ENCODE data around the gene FAM78B. TPM values are rescaled to one million over a fixed set of nuclear protein-coding genes. Genes with fewer than 3 reads are reported as not detected.
A peak's percentile ranks its signal among the peaks of the same experiment; 100 is the strongest.

Gene FAM78B, protein sequence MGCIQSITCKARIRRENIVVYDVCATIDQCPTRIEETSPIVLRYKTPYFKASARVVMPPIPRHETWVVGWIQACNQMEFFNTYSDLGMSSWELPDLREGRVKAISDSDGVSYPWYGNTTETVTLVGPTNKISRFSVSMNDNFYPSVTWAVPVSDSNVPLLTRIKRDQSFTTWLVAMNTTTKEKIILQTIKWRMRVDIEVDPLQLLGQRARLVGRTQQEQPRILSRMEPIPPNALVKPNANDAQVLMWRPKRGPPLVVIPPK
- not detected in 2 replicates for total RNA-seq

- H3K4me3 ChIP-seq (ENCODE audit: low read depth, low read length), result peak within 1 kb of the TSS; percentile 57
- DNase-seq (ENCODE audit: low read depth), result peak; percentile 31
- TF ChIP-seq, protein P1, sequence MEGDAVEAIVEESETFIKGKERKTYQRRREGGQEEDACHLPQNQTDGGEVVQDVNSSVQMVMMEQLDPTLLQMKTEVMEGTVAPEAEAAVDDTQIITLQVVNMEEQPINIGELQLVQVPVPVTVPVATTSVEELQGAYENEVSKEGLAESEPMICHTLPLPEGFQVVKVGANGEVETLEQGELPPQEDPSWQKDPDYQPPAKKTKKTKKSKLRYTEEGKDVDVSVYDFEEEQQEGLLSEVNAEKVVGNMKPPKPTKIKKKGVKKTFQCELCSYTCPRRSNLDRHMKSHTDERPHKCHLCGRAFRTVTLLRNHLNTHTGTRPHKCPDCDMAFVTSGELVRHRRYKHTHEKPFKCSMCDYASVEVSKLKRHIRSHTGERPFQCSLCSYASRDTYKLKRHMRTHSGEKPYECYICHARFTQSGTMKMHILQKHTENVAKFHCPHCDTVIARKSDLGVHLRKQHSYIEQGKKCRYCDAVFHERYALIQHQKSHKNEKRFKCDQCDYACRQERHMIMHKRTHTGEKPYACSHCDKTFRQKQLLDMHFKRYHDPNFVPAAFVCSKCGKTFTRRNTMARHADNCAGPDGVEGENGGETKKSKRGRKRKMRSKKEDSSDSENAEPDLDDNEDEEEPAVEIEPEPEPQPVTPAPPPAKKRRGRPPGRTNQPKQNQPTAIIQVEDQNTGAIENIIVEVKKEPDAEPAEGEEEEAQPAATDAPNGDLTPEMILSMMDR (IDR thresholded peaks at IDR 0.05; ENCODE audit: insufficient read depth, low read depth, low read length), result no peak
Observed at GRCh38 chr1:166166698-166167571, at the start of gene FAM78B. Gene FAM78B (minus strand): TSS chr1:166167001. CDS start chr1:166166248, 753 bp downstream.

DNA sequence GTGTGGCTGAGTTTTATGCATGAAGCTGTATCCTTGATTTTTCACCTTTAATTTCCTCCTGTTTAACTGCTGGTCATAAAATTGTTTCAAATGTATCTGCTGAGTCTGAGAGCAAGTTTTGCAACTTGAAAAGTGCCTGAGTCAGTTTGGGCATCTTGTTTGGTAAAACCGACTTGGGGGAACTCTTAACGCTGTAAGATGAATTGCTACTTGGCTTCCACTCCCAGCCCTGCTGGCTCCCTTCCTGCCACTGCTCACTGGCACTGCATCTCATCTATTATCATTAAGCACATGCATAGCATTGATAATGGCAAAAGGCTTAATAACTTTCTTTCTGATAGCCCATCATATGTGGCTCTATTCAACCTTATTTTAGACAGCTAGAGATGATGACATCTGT is 35.7 kb upstream of the FAM78B start:
- TF ChIP-seq, protein P1 (IDR thresholded peaks at IDR 0.05; ENCODE audit: insufficient read depth, low read depth, low read length), result no peak
- no peak overlapping the region for H3K4me3 ChIP-seq (ENCODE audit: low read depth, low read length)
- DNase-seq (ENCODE audit: low read depth), result no peak

DNA sequence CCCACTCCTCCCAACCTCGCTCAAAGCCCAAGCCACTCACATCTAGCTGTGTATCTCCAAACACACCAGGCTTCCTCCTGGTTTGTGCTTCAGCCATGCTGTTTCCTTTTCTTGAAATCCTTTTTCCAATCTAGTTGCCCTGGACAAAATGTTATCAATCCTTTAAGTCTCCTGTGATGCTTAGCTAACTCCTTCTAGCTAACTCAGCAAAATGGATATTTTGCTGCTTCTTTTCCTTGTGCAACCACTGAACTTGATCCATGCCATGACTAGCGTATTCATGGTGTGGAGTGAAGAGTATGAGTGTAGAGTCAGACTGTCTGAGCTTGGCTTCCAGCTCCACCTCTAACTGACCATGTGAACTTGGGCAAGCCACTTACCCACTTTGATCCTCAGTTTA is 33.9 kb upstream of the FAM78B start:
- no peak overlapping the region for H3K4me3 ChIP-seq (ENCODE audit: low read depth, low read length)
- TF ChIP-seq, protein P1 (IDR thresholded peaks at IDR 0.05; ENCODE audit: insufficient read depth, low read depth, low read length), result no peak
- DNase-seq (ENCODE audit: low read depth), result no peak

- DNase-seq (ENCODE audit: low read depth), result no peak
- no peak overlapping the region for H3K4me3 ChIP-seq (ENCODE audit: low read depth, low read length)
- TF ChIP-seq, protein P1 (IDR thresholded peaks at IDR 0.05; ENCODE audit: insufficient read depth, low read depth, low read length), result no peak
Observed at GRCh38 chr1:166197597-166197996, 30.8 kb upstream of the FAM78B start.

DNA sequence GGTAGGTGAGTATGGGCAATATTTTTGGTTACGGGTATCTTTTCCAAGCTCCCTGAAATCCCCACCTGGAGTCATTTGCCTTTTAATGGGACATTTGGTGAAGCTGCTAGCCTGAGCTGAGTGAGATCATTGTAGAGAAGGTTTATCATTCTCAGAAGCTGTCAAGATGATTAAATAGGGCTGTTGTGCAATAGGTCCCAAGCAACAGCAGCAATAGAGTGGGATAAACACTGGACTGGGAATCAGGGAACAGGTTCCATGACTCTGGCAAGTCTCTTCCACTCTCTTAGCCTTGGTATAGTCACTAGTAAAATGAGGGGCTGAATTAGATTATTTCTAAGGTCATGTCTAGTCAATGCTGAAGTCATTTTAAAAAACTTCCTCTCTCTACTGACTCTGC is 30.3 kb upstream of the FAM78B start:
- DNase-seq (ENCODE audit: low read depth), result no peak
- TF ChIP-seq, protein P1 (IDR thresholded peaks at IDR 0.05; ENCODE audit: insufficient read depth, low read depth, low read length), result no peak
- H3K4me3 ChIP-seq (ENCODE audit: low read depth, low read length), result no peak overlapping the region

DNA sequence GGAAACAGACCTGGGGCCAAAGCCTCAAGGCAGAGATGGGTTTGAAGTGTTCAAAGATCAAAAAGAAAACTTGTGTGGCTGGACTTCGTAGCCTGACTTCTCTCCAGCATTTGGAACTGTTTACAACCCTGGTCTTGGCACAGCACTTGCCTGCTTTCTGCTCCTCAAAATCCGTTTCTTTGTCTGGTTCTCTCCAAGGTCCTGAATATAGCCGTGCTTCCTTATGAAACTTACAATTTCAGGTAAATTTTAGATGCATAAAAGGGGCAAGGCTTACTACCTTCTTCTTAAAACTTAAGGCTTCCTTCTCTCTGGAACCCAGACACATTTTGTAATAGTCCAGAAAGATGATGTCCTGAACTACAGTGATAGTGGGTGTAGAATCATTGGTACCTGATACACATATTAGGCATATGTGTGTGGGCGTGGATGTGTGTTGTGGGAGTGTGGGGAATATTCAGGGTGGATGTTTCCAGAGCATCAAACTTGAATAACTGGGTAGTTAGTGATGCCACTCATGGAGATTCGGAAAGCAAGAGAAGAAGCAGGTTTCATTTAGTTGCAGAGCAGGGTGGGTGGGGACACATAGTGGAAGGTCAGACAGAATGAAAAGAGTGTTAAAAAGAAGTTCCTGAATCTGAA is 26.4 kb upstream of the FAM78B start:
- TF ChIP-seq, protein P1 (IDR thresholded peaks at IDR 0.05; ENCODE audit: insufficient read depth, low read depth, low read length), result no peak
- no peak overlapping the region for H3K4me3 ChIP-seq (ENCODE audit: low read depth, low read length)
- DNase-seq (ENCODE audit: low read depth), result no peak

All from fibroblast of villous mesenchyme (primary cell).